Measurements from ENCODE around the gene CENPF.

- TF ChIP-seq CTCF (IDR thresholded peaks at IDR 0.05) (no peak), ZFX (IDR thresholded peaks at IDR 0.05; ENCODE audit: borderline replicate concordance) (no peak)
Measured at GRCh38 chr1:214615109-214615508, 12.1 kb downstream of the CENPF start.
